Measurements from ENCODE around the gene DBF4. TPM values are rescaled to one million over a fixed set of nuclear protein-coding genes. Genes with fewer than 3 reads are reported as not detected.

Gene DBF4
- total and polyA plus RNA-seq, 2 of the 13 experiments (the other 11 are each of a cell fraction or from before 2014, with no cell fraction given), result 5.0 to 64.4 TPM

GRCh38 chr7:87933953-87934698 is 57.8 kb downstream of the DBF4 start, which contains the start of gene ADAM22 (continued):
- no peak for TF ChIP-seq ZBTB40 (IDR thresholded peaks at IDR 0.05)
- peak; percentile 77 for TF ChIP-seq ZBTB40 (CRISPR knock-in tag; IDR thresholded peaks at IDR 0.05)
- TF ChIP-seq ARHGAP35 (CRISPR knock-in tag; IDR thresholded peaks at IDR 0.05; ENCODE audit: borderline replicate concordance), result no peak; the same call in 1 of the 2 replicates
- TF ChIP-seq ZMAT3 (CRISPR knock-in tag; conservative IDR thresholded peaks at IDR 0.05), result 0 out of 2 replicates have a peak, but pooled peaks have one; percentile 21
- TF ChIP-seq ZNF772 (CRISPR knock-in tag; IDR thresholded peaks at IDR 0.05), result peak; percentile 72; the same call in 1 of the 2 replicates
- TF ChIP-seq ARID4A (CRISPR knock-in tag; IDR thresholded peaks at IDR 0.05; ENCODE audit: borderline replicate concordance), result peak; percentile 90
- 0 out of 2 replicates have a peak, but pooled peaks have one; percentile 74 for TF ChIP-seq ZNF224 (CRISPR knock-in tag; IDR thresholded peaks at IDR 0.05)
- TF ChIP-seq NR2C2 (CRISPR knock-in tag; IDR thresholded peaks at IDR 0.05; ENCODE audit: borderline replicate concordance), result peak; percentile 80
- peak; percentile 80; the same call in 1 of the 2 replicates for TF ChIP-seq ZNF776 (CRISPR knock-in tag; IDR thresholded peaks at IDR 0.05)
- no peak for TF ChIP-seq ZNF317 (CRISPR knock-in tag; IDR thresholded peaks at IDR 0.05)
- peak; percentile 51; the same call in 1 of the 2 replicates for TF ChIP-seq ZNF607 (CRISPR knock-in tag; IDR thresholded peaks at IDR 0.05; ENCODE audit: borderline replicate concordance)
- TF ChIP-seq RXRA (CRISPR knock-in tag; IDR thresholded peaks at IDR 0.05), result no peak
- TF ChIP-seq SP2 (CRISPR knock-in tag; IDR thresholded peaks at IDR 0.05), result no peak
- TF ChIP-seq ZNF232 (CRISPR knock-in tag; IDR thresholded peaks at IDR 0.05; ENCODE audit: borderline replicate concordance), result no peak
- TF ChIP-seq ZNF614 (CRISPR knock-in tag; IDR thresholded peaks at IDR 0.05; ENCODE audit: borderline replicate concordance), result peak; percentile 23; the same call in 1 of the 2 replicates
- peak; percentile 56 for TF ChIP-seq ZNF430 (CRISPR knock-in tag; IDR thresholded peaks at IDR 0.05)
